Inflammatory macrophage treated with lipopolysaccharide for 1 hour (primary cell): ENCODE data around the gene WBP1L.
"Not testable (repeated sequence)": the region's sequence is repeated elsewhere in the genome, so short reads cannot be mapped to it uniquely, and the experiment has no call there.

Experiments used
- DNase-seq, 2 donors: peaks; one replicate each; pipeline ENCODE4 v3.0.0-alpha.2; 2020 to 2022

WBP1L gene

GRCh38 chr10:102726274-102726673 lies 17.5 kb upstream of the WBP1L start:
- peak; percentile 34 to 39 for DNase-seq

DNA sequence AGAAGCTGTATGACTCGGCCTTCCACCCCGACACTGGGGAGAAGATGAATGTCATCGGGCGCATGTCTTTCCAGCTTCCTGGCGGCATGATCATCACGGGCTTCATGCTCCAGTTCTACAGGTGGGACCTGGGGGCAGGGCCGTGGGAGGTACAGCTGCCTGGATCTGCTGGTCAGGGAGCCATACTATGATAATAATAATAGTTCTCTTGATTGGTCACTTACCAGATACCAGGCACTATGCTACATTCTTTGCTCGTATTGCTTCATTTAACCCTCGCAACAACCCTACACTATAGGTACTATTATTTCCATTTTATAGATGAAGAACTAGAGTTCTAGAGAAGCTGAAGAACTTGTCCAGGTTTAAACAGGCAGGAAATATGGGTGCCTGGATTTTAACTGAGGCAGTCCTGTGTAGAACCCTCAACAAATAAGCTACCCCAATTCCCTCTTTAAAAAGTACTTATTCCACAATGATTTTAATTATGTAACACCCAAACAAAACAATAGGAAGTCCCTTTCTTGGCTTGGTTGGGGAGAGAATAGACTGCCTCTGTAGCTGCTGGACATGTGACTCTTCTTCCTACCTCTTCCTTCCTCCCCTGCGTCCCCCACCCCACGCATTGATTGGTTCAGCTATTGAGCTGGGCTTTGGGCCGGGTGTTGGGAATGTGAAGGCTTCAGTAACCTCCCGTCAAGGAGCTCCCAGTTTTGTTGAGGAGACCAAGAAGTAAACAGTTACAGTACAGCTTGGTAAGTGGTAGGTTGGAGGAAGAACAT lies 16.5 kb upstream of the WBP1L start:
- DNase-seq = peak; percentile 68 to 84

- peak; percentile 70 to 94 for DNase-seq
These were observed 14.4 kb upstream of the WBP1L start for GRCh38 chr10:102729029-102730026.

- no peak for DNase-seq
These were observed 12.4 kb upstream of the WBP1L start for GRCh38 chr10:102731222-102731800.

- no peak for DNase-seq
These were observed 11.1 kb upstream of the WBP1L start for GRCh38 chr10:102732661-102733060.

GRCh38 chr10:102735065-102735562 lies 8.6 kb upstream of the WBP1L start:
- no peak for DNase-seq

- peak; percentile 13 to 33 for DNase-seq
These were observed 5.0 kb upstream of the WBP1L start for GRCh38 chr10:102738692-102739121.

DNA sequence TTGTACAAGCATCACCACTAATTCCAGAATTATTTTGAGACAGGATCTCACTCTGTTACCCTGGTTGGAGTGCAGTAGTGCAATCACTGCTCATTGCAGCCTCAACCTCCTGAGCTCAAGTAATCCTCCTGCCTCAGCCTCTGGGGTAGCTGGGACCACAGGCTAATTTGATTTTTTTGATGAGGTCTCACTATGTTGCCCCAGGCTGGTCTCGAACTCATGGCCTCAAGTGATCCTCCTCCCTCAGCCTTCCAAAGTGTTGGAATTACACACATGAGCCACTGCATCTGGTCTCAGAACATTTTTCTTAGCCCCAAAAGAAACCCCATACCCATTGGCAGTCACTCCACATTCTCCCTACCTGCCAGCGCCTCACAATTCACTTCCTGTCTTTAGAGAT lies 3.5 kb upstream of the WBP1L start:
- DNase-seq = no peak

GRCh38 chr10:102741726-102742237 lies 2.0 kb upstream of the WBP1L start:
- DNase-seq = no peak

GRCh38 chr10:102742313-102742712 lies 1.4 kb upstream of the WBP1L start:
- not testable (repeated sequence) for DNase-seq

GRCh38 chr10:102743078-102743587 lies 615 bp upstream of the WBP1L start:
- DNase-seq = no peak

DNA sequence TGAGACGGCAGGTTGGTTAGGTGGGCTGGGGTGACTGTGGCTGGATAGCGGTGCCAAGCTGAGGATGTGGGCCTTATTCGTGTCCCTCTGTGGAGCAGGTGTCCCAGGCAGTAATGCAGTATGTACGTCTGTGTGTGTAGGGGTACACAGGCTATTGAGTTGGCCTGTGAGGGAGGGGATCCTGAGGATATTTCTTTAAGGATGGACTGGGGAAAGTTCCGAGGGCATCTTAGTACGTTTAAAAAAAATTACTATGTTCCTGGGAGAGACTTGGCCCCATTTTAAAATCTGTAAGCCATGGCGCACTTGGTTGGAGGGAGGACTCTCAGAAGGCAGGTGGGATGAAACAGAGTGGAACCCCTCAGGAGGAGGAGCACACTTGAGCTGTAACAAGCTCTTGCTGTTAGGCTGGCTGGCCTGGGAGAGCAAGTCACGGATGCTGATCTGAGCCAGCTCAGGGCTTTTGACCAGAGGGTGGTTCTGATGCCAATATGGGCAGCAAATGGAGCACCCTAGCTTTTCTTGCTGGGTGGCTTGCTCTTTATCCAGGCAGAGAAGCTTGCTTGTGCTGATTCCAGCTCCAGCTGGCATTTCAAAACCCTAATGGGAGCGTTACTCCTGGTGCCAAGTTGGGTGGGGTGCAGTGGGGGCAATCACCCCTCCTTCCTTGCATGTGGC lies 765 bp downstream of the WBP1L start:
- DNase-seq = no peak

- no peak for DNase-seq
These were observed 1.4 kb downstream of the WBP1L start for GRCh38 chr10:102745157-102745556.

DNA sequence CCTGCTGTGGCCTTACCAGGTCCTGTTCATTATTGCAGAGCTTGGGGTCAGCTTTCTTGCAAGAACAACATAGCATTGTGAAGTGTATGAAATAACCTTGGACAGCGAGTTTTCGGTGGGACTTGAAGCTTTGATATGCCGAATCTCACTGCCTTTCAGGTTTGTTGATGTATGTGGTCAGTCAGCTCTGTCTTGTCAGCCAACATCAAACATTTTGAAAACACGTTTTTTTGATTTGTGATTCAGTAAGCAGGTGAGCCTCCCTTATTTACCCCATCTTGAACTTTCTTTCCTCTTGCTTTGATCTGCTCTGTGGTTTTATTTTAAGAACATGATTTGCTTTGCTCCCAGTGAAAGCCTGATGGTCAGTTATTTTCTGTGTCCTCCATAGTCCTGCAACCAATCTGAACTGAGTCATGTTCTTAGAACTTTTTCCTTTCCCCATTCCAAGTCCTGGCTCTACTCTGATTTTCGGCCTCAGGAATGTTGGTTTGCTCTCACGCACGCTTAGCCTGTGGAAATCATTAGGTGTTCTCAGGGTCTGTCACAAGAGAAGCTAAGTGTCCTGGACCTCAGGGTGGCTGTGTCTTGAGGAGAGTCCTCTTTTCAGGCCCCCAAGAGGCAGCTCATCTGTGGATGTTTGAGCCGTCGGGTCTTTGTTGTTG lies 8.7 kb downstream of the WBP1L start:
- no peak for DNase-seq

DNA sequence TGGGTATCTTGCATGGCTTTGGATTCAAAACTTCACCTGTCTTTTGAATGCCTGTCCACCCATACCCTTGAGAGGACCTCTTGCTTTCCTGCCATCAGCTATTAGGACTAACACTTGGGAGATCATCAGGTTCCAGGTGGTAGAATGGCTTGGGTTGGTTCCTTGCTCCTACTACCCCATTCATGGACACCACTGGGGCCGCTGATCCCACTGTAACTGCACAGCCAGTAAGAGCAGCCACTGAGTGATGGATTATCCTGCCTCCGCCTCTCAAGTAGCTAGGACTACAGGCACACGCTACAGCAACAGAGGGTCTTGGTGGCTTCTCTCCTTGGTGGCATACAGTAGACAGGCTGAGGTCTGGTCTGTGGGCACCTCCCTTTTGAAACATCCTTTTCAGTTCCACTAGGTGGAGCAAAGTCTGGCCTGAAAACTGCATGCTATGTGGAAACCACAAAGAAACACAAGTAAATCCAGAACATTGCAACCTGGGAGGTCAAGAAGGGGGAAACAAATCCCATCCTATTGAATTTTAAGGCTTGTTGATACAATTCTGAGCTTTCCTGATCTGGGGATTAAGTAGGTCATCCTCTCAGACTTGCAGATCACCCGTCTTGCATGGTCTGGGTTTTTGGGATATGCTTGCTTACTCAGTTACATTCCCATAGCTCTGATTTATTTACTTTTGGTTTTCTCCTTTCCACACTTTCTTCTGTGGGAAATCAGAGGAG lies 9.4 kb downstream of the WBP1L start:
- peak in 1 of 2 donors; percentile 56 for DNase-seq

DNA sequence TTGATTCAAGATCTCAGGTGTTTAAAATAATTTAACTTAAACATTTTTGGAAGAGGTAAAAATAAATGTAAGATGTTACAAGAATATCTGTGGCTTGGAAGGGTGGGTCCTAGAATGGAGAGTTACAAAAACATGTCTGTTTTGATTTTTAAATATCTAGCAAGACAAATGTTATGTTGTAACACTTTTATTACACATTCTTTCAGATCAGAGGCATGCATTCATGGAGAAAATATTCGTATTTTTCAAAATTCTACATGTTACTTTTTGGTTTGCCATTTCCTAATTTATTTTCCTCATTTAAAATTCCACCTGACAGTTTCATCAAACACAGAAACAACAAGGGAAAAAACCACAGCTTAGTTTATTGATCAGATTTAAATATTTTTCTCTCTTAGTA lies 10.0 kb downstream of the WBP1L start:
- no peak for DNase-seq

- DNase-seq = no peak
These were observed 13.6 kb downstream of the WBP1L start for GRCh38 chr10:102757323-102757722.

DNA sequence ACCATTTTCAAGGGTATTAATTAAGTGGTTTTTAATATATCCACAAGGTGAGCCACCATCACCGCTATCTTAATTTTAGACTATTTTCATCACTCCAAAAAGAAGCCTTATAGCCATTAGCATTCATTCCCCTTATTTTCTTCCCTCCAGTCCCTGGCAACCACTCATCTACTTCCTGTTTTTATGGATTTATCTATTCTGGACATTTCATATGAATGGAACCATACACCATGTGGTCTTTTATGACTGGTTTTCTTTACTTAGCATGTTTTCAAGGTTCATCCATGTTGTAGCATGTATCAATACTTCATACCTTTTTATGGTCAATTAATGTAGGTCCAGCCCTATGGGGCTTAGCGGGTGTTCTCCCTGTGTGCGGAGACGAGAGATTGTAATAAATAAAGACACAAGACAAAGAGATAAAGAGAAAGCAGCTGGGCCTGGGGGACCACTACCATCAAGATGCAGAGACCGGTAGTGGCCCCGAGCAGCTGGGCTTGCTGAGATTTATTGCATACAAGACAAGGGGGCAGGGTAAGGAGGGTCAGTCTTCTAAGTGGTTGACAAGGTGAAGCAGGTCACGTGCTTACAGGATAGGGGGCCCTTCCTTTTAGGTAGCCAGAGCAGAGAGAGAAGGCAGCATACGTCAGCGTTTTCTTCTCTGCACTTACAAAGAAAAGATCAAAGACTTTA lies 14.6 kb downstream of the WBP1L start:
- no peak for DNase-seq

GRCh38 chr10:102758933-102759262 lies 15.2 kb downstream of the WBP1L start:
- not testable (repeated sequence) for DNase-seq

- DNase-seq = no peak
These were observed 15.9 kb downstream of the WBP1L start for GRCh38 chr10:102759497-102760210.
